ENCODE data around the gene EMP2.

EMP2 gene

DNA sequence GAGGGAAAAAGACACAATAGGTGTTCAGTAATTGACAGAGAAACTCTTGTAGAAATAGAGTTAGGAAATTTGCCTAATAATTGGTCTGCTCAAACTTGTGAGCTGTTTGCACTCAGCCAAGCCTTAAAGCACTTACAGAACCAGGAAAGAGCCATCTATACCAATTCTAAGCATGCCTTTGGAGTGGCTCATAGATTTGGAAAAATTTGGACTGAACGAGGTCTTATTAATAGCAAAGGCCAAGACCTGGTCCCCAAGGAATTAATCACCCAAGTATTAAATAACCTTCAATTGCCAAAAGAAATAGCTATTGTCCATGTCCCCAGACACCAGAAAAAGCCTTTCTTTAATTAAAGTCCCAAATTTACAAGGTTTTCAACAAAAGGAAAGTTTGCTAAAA, 90.3 kb downstream of the EMP2 start:
- no peak for DNase-seq (ENCODE audit: low spot score)

DNA sequence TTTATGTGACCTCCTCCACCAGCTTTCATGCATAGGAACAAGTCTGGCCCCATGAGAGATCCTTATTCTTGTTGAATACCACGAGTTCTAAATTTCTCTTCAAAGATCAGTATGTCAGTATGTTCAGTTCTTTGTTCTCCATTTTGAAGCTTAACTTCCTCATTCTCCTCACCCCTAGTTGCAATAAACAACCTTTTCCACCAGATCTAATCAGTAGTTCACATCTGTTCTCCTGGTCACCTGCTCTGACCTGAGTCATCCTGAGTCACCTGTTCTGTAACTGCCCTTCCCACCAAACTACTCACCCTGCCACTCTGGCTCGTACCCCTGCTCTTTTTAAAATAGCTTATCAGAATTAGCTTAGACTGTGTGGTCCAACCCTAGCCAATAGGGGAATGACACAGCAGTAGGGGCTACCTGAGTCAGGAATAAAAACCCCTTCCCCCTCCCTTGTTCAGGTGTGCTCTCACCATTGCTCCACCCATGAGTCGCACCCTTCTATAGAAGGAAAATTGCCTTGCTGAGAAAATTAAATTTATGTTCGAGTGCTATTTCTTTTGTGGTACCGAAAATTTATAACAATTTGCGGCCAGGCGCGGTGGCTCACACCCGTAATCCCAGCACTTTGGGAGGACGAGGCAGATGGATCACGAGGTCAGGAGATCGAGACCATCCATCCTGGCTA, 94.6 kb downstream of the EMP2 start:
- DNase-seq (ENCODE audit: low spot score), result no peak

DNA sequence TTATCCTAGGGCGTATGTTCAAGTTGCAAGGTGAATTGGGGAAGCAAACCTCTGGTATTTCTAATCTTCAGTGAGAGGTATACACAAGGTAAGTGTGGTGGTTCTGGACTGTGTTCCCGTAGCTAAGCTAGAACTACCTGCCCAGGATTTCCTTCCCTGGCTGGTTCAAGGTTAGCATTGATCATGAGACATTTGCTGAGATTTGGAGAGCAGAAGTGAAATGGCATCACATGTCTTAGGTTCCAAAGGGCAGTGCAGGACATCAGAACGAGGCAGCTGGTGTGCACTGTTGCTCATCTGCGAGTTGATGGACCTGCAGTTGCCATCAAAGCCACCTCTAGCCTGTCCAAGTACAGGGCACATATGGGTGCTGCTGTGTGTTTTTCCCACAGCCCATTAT, 95.2 kb downstream of the EMP2 start:
- DNase-seq (ENCODE audit: low spot score), result no peak

GRCh38 chr16:10480151-10480550, 100.2 kb downstream of the EMP2 start:
- DNase-seq (ENCODE audit: low spot score), result no peak

Measured in left forelimb (tissue), 1 donor.